ENCODE data around the gene PPP3CA.

GRCh38 chr4:101276661-101277060, 70.7 kb downstream of the PPP3CA start:
- TF ChIP-seq EP300 (IDR thresholded peaks at IDR 0.05) (no peak), POLR2AphosphoS5 (IDR thresholded peaks at IDR 0.05) (no peak)
